ENCODE data around the gene TBR1.

- TF ChIP-seq ZNF184 (tag by site-specific recombination; IDR thresholded peaks at IDR 0.05) (no peak), ELK4 (IDR thresholded peaks at IDR 0.05; ENCODE audit: borderline replicate concordance, low read depth, low read length) (no peak), CTCF (tag by site-specific recombination; IDR thresholded peaks at IDR 0.05) (no peak), GLI4 (tag by site-specific recombination; IDR thresholded peaks at IDR 0.05) (no peak), ZFP41 (tag by site-specific recombination; IDR thresholded peaks at IDR 0.05; ENCODE audit: borderline replicate concordance) (no peak), ZNF10 (tag by site-specific recombination; IDR thresholded peaks at IDR 0.05) (no peak), ZNF211 (tag by site-specific recombination; IDR thresholded peaks at IDR 0.05; ENCODE audit: low read depth) (no peak), PRDM2 (tag by site-specific recombination; IDR thresholded peaks at IDR 0.05; ENCODE audit: borderline replicate concordance) (no peak), ZBTB17 (tag by site-specific recombination; IDR thresholded peaks at IDR 0.05) (no peak), KLF8 (tag by site-specific recombination; IDR thresholded peaks at IDR 0.05) (no peak), ZNF639 (tag by site-specific recombination; IDR thresholded peaks at IDR 0.05) (no peak), HOXA7 (CRISPR knock-in tag; IDR thresholded peaks at IDR 0.05; ENCODE audit: borderline replicate concordance) (no peak), ZBTB21 (tag by site-specific recombination; IDR thresholded peaks at IDR 0.05) (no peak), ZNF792 (tag by site-specific recombination; IDR thresholded peaks at IDR 0.05) (no peak)
Observed at GRCh38 chr2:161471631-161472030, 55.5 kb downstream of the TBR1 start.

Measured in HEK293 (cell line).